Kidney (tissue), 2 donors: ENCODE results near the gene KY. TPM values are rescaled to one million over a fixed set of nuclear protein-coding genes. Genes with fewer than 3 reads are reported as not detected.

Experiments
- polyA plus RNA-seq: library from polyadenylated mRNA; stranded (reverse); fragments of 350-450 nt; fragmentation: Illumina TruSeq; extraction: RNeasy Lipid Tissue Mini Kit (QIAGEN cat#74804); gene quantifications from one replicate; pipeline ENCODE4 v1.2.3, GENCODE V29; 2014; ENCODE audit warnings: low read depth, low replicate concordance; ENCODE audit not compliant: insufficient read depth
- total RNA-seq: library from RNA; stranded (reverse); fragmentation: NEBNext Ultra II Directional; extraction: Animal tissue kit (Norgen Biotek cat#: 25700); gene quantifications from one replicate; pipeline ENCODE4 v1.2.1, GENCODE V29; 2021
- donor health status: DM: yes; HTN: yes; CAD: no.

Gene KY
- total and polyA plus RNA-seq, 2 donors from 2014 or later: 0.50 to 0.69 TPM

Other genes with a start within 250 kb of the KY start
- 55.3 TPM for gene ANAPC13, start 165.0 kb downstream of the KY start, total RNA-seq
- gene ANAPC13, start 165.0 kb downstream of the KY start, polyA plus RNA-seq: 160 TPM
- 19.6 TPM for gene CEP63, start 165.0 kb downstream of the KY start, total RNA-seq
- 19.2 TPM for gene CEP63, start 165.0 kb downstream of the KY start, polyA plus RNA-seq
- gene EPHB1, start 144.2 kb upstream of the KY start, total RNA-seq: 3.2 TPM
- 0.39 TPM for gene EPHB1, start 144.2 kb upstream of the KY start, polyA plus RNA-seq